HG03196 (cell line): Measurements from ENCODE around the gene NUP50.
"Not testable (repeated sequence)": the region's sequence is repeated elsewhere in the genome, so short reads cannot be mapped to it uniquely, and the experiment has no call there.

ENCODE experiments used
- ATAC-seq: cut with Tn5 transposase; IDR thresholded peaks from one replicate; pipeline ENCODE4 v1.9.1; 2021; ENCODE audit not compliant: unreplicated experiment

NUP50 gene

GRCh38 chr22:45159652-45160462, 3.9 kb upstream of the NUP50 start:
- ATAC-seq = no peak

- no peak for ATAC-seq
Measured at GRCh38 chr22:45162531-45162930, 1.2 kb upstream of the NUP50 start.

- ATAC-seq = no peak
Measured at GRCh38 chr22:45163099-45163450, 650 bp upstream of the NUP50 start.

GRCh38 chr22:45164270-45165088, 754 bp downstream of the NUP50 start:
- peak; percentile 36 for ATAC-seq

- ATAC-seq = no peak
Measured at GRCh38 chr22:45166932-45167331, 3.2 kb downstream of the NUP50 start.

GRCh38 chr22:45169591-45170466, 6.1 kb downstream of the NUP50 start:
- ATAC-seq = no peak

DNA sequence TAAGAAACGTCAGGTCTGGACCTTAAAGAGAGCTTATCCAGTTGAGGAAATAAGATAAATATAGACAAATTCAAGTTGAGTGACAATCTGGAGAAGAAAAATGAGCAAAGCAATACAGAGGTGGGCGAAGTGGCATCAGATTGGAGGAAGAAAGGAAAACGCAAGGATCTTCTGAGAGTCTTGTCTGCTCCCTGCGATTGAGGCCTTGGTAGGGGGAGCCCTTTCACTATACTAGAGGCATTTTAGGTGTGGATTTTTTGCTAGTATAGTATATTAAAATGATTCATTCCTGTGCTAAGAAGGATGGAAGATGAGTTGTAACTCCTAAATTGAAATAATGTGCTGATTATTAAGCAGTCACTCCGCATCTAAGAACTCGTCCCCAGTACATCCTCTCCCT, 8.1 kb downstream of the NUP50 start:
- no peak for ATAC-seq

GRCh38 chr22:45172881-45173585, 9.3 kb downstream of the NUP50 start:
- ATAC-seq = no peak

DNA sequence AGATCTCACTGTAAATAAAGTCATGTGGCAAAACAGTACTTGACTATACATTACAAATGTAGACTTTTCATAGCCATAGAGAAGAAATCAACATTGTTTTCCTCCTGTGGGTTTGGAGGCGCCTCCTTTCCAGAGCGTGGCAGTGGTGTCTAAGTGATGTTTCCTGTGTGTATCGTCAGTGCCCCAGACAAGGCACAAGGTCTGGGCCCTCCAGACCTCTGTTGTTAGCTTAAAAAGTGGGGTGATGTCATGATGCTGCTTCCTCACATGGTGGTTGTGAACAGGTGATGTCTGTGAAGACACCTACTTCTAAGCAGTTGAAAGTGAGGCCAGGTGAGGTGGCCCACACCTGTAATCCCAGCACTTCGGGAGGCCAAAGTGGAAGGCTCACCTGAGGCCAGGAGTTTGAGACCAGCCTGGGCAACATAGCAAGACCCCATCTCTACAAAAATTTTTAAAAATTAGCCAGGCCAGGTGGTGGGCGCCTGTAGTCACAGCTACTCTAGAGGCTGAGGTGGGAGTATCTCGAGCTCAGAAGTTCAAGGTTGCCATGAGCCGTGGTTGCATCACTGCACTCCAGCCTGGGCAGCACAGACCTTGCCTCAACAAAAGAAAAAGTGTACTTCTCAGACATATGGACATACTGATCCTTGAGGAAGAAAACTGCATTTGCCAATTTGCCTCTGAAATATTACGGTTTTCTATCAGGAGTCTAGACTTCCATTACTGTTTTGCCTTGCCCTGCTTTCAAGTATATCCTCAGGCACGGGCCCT, 15.7 kb downstream of the NUP50 start:
- no peak for ATAC-seq

DNA sequence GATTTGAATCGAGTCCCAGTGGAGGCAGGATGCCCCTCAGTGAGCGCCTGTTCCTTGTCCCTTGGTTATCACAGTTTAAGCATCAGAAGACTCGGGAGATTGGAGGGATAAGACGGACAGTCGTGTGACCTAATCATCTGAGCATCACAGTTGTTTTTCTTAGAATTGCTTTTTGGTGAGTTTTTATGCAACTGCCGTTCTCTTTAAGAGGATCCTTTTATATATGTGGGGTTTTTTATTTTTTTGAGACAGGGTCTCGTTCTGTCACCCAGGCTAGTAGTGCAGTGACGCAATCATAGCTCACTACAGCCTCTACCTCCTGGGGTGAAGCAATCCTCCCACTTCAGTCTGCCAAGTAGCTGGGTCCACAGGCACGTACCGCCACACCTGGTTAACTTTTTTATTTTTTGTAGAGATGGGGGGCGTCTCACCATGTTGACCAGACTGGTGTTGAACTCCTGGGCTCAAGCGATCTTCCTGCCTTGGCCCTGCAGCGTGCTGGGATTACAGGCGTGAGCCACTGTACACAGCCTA, 16.5 kb downstream of the NUP50 start:
- no peak for ATAC-seq

DNA sequence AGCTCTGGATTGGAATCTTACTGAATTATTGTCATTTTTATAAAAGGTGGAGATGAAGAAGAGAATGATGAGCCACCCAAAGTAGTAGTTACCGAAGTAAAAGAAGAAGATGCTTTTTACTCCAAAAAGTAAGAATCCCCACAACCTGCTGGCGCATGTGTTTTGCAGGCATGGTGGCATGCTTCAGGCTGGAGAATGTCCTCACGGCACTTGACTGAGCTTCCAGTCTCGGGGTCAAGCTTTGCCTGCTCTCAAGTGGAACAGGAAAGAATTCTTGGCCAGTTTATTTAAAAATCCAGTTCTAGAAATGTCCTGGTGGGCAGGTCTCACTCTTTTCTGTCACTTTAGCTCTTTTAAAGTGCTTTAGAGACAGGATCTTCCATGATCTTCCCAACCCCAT, 17.5 kb downstream of the NUP50 start:
- ATAC-seq = no peak

DNA sequence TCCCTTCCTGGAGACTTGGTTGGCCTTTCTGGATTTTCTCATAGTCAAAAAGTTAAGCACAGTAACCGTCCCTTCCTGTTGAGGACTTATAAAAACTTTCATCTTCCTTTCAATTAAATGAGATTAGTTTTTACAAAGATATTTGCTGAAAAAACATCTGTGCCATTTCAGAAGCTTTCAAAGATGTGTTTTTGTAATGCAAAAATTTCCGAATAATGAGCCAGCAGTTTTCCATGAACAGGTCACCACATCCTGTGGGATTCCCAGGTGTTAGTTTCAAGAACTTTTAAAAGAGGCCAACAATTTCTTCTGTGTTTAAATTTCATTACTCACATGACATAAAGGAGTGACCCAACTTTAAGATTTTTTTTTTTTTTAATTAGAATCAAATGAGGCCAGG, 18.0 kb downstream of the NUP50 start:
- no peak for ATAC-seq

- no peak for ATAC-seq
Measured at GRCh38 chr22:45183974-45184373, 20.2 kb downstream of the NUP50 start.

GRCh38 chr22:45185718-45186514, 22.2 kb downstream of the NUP50 start:
- ATAC-seq = no peak

DNA sequence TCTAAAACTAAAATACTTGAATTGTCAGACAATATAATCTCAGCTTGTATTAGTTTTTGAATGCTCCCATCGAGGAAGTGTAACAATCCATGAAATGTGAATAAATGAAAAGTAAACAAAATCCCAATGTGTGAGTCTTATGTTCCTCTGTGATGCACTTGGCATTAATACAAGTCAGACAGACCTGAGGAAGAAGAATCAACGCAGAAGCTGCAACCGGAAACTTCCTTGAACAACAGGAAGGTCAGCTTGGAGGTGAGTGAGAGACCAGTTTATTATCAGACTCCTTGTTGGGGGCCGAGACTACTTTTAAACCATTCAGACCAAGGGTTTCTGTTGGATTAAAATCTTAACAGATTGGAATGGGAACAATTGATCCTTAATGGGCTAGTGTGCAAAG, 24.2 kb downstream of the NUP50 start:
- no peak for ATAC-seq

- ATAC-seq = no peak
Measured at GRCh38 chr22:45188779-45189178, 25.1 kb downstream of the NUP50 start.

DNA sequence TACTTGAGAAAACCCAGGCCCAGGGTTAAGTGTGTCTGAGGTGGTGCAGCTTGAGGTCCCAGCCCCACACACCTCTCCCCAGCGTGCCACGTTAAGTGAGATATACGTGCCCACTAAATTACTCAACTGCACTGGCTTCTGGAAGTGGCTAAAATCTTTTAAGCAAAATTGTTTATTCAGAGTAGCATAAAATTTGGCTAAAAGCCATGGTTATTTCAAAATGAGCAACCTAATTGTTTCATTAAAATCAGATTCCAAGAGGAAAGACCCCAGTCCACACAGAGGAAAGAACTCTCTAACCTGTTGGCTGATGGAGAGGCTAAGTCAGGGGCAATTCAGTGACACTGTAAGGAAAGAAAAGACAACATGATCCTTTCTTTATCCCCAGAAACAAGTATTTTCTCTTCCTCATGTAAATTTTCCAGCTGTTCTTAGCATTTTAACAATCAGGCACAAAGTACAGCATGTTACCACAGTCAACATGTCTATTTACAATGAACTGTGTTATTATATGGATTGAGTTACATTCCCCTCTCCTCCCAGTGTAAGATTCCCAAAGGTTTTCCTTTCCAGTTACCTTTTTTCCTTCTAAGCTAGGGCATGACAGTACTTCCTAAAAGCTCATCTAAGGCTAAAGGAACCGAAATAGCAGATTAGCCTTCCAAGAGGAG, 26.6 kb downstream of the NUP50 start:
- ATAC-seq = no peak

DNA sequence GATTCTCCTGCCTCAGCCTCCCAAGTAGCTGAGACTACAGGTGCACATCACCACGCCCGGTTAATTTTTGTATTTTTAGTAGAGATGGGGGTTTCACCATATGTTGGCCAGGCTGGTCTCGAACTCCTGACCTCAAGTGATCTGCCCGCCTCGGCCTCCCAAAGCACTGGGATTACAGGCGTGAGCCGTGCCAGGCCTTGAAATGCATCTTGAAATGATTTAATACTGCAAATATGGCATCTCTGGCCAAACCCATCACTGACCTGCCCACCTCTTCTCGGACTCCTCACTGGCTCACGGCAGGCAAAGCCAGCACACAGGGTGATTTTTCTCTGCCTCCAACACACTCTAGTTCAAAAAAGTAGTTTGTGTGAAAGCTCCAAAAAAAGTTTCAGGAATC, 28.0 kb downstream of the NUP50 start:
- ATAC-seq = not testable (repeated sequence)
